CD4-positive, alpha-beta T cell treated with Interferon alpha-2 for 1 hour (primary cell): ENCODE data around the gene KCNJ4.

Experiments
- DNase-seq, 2 donors: peaks; one replicate each; pipeline ENCODE4 v3.0.0-alpha.2; 2020 to 2022

KCNJ4 gene

GRCh38 chr22:38451864-38452263, 3.1 kb downstream of the KCNJ4 start:
- DNase-seq: no peak

GRCh38 chr22:38451404-38451803, 3.6 kb downstream of the KCNJ4 start:
- no peak for DNase-seq

GRCh38 chr22:38450234-38450797, 4.7 kb downstream of the KCNJ4 start:
- no peak for DNase-seq

- no peak for DNase-seq
Measured at GRCh38 chr22:38449776-38450175, 5.2 kb downstream of the KCNJ4 start.

DNA sequence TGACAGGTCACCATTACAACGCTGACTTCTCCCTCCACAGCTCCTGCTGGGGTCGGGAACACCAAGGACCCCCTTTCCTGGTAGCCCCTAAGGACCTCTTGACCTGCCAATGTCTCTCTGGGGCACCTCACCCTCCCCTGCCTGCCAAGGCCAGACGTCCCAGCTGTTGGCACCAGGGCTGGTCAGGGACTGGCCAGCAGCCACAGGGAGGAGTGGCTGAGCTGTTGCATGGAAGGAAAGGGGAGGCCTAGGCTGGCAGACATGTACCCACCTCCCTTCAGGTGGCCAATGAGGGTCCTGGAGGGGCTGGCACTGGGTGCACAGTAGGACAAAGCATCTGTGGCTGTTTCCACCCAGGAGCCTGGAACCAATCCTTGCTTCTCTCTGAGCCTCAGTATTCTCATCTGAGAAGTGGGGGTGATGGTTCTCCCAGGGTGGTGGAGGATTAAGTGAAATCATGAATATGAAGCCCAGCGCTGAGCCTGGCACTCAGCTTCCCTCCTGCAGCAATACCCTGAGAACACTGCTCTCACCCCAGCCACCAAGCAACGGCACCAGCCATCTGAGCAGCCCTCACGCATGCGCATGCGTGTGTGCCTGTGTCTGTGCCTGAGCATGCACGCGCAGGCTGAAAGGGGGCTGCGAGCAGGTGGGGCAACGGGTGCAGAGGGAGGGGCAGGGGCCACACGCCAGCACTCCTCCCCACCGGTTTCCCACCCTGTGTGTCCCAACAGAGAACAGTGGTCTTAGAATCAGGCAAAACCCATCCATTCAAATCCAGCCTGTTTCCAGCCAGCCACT, 5.9 kb downstream of the KCNJ4 start:
- no peak for DNase-seq

- no peak for DNase-seq
Measured at GRCh38 chr22:38446018-38446601, 8.9 kb downstream of the KCNJ4 start.

DNA sequence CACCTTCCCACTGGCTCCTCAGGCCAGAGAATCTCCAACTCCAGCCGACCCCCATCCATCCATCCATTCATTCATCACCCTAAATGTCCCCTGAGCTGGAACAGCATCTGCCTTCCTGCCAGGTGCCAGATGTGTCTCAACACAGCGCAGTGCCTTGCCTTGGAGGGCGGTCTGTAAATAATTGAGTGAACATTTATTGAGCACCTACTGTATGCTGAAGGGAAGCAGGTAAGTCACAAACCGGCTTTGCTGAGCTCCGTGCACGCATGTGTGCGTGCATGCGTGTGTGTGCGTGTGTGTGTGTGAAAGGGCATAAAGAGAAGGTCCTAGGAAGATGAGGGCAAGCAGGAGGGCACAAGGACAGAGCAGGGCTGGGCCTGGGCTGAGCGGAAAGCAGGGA, 10.2 kb downstream of the KCNJ4 start:
- DNase-seq: no peak

DNA sequence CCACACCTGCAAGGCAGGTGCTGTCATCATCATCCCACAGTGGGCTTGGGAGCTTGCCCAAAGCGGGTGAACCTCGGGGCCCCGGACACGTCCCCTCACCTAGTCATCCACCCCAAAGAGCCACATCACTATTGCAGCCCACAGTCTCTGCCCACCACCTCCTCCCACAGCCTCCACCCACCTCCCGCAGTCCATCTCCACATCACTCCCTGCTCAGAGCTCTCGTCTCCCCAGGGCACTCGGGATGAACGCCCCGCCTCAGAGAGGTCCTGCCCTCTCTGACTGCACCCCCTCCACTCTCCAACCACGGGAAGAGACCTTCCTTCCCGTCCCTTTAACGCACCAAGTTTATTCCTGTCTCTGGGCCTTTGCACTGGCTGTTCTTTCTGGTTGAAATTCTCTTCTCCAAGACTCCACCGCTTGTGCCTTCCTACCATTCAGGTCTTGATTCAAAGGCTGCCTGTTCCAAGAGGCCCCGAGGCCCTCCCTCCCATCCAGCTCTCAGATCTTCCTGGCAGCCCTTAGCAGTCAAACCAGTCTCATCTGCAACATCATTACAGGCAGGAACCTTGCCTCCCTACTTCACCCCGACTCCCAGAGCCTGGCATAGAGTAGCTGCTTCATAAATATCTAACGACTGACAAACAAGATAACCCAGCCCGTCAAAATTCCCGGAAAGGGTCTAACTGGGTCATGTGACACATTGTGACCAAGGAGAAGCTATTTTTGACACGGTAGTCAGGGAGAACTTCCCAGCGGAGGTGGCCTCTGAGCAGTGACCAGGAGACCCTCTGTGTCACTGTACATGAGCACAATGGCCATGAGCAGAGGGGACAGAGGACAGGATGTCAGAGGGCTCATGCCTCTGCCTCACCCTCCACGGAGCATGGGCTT, 11.1 kb downstream of the KCNJ4 start:
- no peak for DNase-seq

DNA sequence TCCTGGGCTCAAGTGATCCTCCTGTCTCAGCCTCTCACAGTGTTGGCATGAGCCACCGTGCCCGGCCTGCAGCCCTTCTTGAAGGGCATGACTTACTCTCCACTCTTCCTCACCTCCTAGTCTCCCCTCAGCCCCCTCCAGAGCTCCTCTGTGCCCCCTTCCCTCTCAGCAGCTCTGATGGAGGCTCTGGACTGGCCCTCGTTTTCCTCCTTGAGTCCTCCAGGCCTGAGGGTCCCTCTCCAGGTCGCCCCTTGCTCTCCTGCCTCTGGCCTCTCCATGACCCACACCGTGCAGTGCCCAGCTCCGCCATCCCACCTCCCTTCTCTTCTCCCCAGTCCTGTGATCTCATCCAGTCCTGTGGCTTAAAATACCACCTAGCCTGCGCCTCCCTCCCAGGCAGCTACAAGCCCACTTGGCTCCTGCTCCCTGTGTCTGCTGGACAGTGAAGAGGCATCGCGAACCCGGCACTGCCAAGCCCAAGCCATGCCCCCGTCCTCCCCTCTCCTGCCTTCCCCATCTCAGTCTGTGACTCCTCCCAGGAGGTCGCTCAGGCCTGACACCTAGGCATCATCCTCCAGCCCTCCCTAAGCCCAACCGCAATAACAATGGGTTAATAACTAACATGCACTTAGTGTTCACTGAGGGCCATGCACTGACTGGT, 11.9 kb downstream of the KCNJ4 start:
- DNase-seq: no peak

GRCh38 chr22:38441620-38442287, 13.2 kb downstream of the KCNJ4 start:
- DNase-seq: no peak

GRCh38 chr22:38440747-38441350, 14.2 kb downstream of the KCNJ4 start:
- no peak for DNase-seq

GRCh38 chr22:38437416-38437815, 17.6 kb downstream of the KCNJ4 start:
- DNase-seq: no peak

DNA sequence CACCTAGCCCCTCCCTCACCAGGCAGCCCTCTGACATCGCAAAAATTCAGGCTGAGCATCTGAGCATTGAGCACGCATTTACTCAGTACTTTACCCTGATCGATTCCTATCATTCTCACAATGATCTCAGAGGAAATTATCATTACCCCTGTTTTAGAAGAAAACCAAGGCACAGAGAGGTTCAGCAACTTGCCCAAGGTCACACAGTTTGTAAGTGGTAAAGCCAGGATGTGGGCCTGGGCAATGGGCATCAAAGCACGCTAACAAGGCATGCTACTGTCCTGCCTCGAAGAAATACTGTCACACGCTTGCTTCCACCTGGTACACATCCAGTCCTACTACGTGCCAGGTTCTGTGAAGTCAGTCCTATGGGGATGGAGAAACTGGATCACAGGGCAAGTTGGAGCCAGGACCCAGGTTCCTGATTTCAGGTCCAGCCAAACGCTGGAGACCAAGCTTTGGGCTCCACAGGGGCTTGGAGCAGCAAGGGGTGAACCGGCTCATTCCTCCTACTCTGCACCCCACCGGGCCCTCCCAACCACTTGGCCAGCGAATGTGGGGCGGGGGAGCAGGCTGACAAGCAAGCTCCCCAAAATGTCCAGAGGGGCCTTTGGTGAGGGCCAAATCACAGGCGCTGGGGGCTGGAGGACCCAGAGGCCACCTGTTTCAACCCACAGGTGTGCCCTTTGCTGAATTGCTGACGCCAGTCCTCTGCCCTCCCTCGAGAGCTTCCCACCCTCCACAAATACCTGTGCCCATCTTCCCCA, 18.2 kb downstream of the KCNJ4 start:
- no peak for DNase-seq

DNA sequence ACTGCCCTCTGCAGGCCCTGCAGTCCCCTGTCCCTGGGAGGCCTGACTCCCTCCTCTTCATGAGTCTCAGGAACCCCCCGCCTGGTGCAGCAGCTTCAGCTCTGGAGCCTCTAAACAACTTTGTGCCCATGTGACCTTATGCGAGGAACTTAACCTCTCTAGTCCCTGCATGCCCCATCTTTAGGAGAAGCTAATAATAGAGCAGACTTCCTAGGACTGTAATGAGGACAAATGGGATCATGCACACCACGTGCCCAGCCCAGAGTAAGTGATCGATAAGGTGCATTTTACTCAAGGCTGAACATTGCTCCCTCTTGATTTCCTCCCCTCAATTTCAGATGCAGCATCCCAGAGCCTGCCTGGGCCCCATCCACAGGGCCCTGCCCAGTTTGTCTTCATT, 19.0 kb downstream of the KCNJ4 start:
- no peak for DNase-seq

DNA sequence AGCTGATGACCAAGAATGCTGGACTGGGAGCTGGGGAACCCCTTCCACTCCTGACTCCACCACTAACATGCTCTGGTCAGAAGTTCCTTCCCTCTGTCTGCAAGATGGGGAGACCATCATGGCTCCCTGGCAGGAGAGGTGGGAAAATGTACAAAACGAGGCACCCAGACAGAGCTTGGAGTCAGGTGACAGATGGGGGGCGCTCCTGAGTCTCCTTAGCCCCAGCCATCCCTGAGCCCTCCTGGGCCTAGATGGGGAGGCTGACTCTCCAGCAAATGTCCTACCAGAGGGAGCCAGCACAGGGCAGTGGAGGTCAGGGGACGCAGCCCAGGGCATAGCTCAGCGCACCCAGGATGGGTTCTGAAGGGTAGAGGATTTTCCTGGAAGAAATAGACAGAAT, 20.0 kb downstream of the KCNJ4 start:
- DNase-seq: no peak

- no peak for DNase-seq
Measured at GRCh38 chr22:38433871-38434270, 21.1 kb downstream of the KCNJ4 start.

DNA sequence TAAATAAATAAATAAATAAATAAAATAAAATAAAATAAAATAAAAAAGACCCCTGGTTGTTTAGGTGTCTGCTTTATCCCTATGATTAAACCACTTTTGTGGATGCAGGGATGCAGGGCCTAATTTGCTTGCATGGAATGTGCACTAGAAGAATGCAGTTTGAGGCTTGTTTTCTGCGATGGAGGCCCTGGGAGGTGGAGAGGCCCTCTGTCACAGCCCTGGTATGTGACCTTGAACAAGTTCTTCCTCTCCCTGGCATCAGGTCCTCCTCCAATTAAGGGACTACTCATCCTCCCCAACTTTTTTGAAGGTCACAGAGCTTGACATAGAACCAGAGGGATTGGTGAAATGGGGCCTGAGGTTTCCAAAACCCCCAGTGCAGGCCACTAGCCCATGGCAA, 22.7 kb downstream of the KCNJ4 start:
- no peak for DNase-seq

DNA sequence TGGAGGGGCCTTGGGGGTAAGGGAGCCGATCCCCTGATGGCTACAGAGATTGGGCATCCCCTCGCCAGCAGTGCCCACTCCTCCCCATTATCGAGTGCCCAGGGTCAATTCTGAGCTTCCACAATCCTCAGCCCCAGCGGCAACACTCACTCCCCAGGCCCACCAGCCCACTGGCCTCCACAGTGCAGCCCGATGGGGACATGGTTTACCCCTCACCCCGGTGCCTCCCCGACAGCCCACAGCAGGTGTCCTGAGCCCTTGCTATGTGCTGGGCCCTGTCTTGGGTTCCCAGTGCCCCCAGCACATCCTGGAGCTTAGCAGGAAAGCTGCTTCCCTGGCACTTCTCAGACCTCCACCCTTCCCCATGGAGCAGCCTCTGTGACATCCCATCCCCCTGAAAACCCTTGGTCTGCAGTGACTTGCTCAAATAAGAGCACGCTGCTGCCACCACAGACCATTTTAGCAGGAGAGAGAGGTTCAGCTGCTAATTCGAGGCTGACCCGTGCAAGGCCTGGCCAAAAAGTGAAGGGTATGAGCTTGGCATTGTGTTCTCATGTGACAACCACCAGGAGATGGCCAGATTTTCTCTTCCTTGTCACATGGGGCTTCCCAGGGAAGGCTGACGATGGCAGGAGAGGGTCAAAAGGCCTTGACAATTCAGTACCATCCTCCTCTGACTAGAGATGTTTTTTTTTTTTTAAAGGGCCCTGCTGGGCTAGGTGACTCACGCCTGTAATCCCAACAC, 23.6 kb downstream of the KCNJ4 start:
- DNase-seq: no peak

DNA sequence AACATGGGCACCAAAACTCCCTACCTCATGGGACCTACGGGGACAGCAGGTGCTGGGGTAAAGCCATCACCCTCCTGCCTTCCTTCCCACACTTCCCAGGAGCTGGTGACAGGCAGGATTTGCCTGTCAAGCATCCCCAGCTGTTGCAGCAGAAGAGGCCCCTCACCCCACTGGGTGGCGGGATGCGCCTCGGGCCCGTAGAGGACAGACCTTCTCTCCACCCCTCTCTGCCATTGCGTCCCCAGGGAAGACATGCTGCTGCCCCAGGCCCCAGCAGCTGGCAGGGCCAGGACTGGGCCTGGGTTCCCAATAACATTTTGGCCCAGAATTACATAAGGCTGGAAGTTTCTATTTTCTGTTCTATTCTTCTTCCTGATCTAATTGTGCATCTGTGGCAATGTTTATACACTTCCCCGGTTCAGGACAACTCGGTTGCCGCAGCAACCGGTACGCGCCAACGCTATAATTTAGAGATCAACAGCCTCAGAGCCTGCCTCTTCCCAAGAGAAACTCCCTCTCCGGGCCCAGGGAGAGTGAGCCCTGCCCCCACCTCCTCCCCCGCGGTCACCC, 25.4 kb downstream of the KCNJ4 start:
- no peak for DNase-seq

DNA sequence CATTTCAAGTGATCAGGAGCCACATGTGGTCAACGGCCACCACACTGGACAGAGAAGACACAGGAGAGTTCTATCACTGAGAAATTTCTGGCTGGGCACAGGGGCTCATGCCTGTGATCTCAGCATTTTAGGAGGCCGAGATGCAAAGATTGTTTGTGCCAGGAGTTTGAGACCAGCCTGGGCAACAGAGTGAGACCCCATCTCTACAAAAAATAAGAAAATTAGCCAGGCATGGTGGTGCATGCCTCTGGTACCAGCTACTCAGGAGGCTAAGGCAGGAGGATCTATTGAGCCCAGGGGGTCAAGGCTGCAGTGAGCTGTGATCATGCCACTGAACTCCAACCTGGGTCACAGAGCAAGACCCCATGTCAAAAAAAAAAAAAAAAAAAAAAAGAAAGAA, 26.3 kb downstream of the KCNJ4 start:
- DNase-seq: no peak
